H1 (cell line): Measurements from ENCODE around the gene SPINDOC. TPM values are rescaled to one million over a fixed set of nuclear protein-coding genes. Genes with fewer than 3 reads are reported as not detected.

Experiments used
- BACH1 ChIP-seq: IDR thresholded peaks from 2 replicates; pipeline ENCODE4 v1.6.1; 2012; ENCODE audit warnings: low read length, improper control_type of control experiment
- BCL11A ChIP-seq, 2 experiments: IDR thresholded peaks; one replicate each; pipeline ENCODE4 v1.6.1; 2011; ENCODE audit warnings: low read depth in 2 of 2, low read length in 2 of 2, mild to moderate bottlenecking in 2 of 2
- CBX5 ChIP-seq: fragments of 300-800, 300-1000 bp; sonication (generic); IDR thresholded peaks from 2 replicates; pipeline ENCODE4 v1.7.1; 2016; ENCODE audit warnings: antibody characterized with exemption, low read length, low read depth
- CBX8 ChIP-seq: fragments of 300-800, 300-1000 bp; sonication (generic); IDR thresholded peaks from 2 replicates; pipeline ENCODE4 v1.7.1; 2016; ENCODE audit warnings: low read depth, low read length, borderline replicate concordance
- CHD2 ChIP-seq: IDR thresholded peaks from 2 replicates; pipeline ENCODE4 v1.6.1; 2012; ENCODE audit warnings: low read length, improper control_type of control experiment
- GTF2F1 ChIP-seq: IDR thresholded peaks from 2 replicates; pipeline ENCODE4 v1.6.1; 2012; ENCODE audit warnings: low read depth, low read length, improper control_type of control experiment, borderline replicate concordance
- JUN ChIP-seq: IDR thresholded peaks from 2 replicates; pipeline ENCODE4 v1.6.1; 2011; ENCODE audit warnings: low read depth, mild to moderate bottlenecking, improper control_type of control experiment, low read length
- JUND ChIP-seq: IDR thresholded peaks from 2 replicates; pipeline ENCODE4 v1.6.1; 2011; ENCODE audit warnings: mild to moderate bottlenecking, improper control_type of control experiment, low read length
- KDM4A ChIP-seq: IDR thresholded peaks from one replicate; pipeline ENCODE4 v1.7.1; 2012; ENCODE audit warnings: low read depth, mild to moderate bottlenecking, moderate library complexity, low read length, inconsistent platforms; ENCODE audit not compliant: severe bottlenecking
- NANOG ChIP-seq: IDR thresholded peaks from 2 replicates; pipeline ENCODE4 v1.6.1; 2011; ENCODE audit warnings: low read length, low read depth, mild to moderate bottlenecking, inconsistent platforms; ENCODE audit not compliant: insufficient read depth, poor library complexity, severe bottlenecking
- RNF2 ChIP-seq: fragments of 200-900, 300-1000 bp; sonication (generic); IDR thresholded peaks from 2 replicates; pipeline ENCODE4 v1.7.1; 2016; ENCODE audit warnings: borderline replicate concordance, low read depth, mild to moderate bottlenecking, antibody characterized with exemption, low read length; ENCODE audit not compliant: poor library complexity, severe bottlenecking; ENCODE audit errors: missing control alignments
- SAP30 ChIP-seq: fragments of 300-600 bp; sonication (generic); IDR thresholded peaks from 2 replicates; pipeline ENCODE4 v1.7.1; 2012; ENCODE audit warnings: low read length, moderate library complexity, mild to moderate bottlenecking, inconsistent platforms; ENCODE audit not compliant: insufficient read depth, insufficient replicate concordance
- SIN3A ChIP-seq, 2 experiments: IDR thresholded peaks in 1 of 2; conservative IDR thresholded peaks in 1 of 2; 2 replicates each; pipeline ENCODE4 v1.6.1; 2011 to 2012; ENCODE audit warnings: low read length in 2 of 2, improper control_type of control experiment in 1 of 2, low read depth in 1 of 2, mild to moderate bottlenecking in 1 of 2
- SIRT6 ChIP-seq: IDR thresholded peaks from one replicate; pipeline ENCODE4 v1.7.1; 2012; ENCODE audit warnings: low read length, inconsistent platforms
- SP1 ChIP-seq: IDR thresholded peaks from 2 replicates; pipeline ENCODE4 v1.6.1; 2011; ENCODE audit warnings: low read depth, low read length
- SP2 ChIP-seq: IDR thresholded peaks from 2 replicates; pipeline ENCODE4 v1.6.1; 2012; ENCODE audit warnings: mild to moderate bottlenecking, low read length, inconsistent platforms
- TEAD4 ChIP-seq: IDR thresholded peaks from 2 replicates; pipeline ENCODE4 v1.6.1; 2012; ENCODE audit warnings: low read depth, low read length, inconsistent platforms, mixed read lengths
- ZNF274 ChIP-seq: IDR thresholded peaks from 2 replicates; pipeline ENCODE4 v1.7.0; 2012; ENCODE audit warnings: low read length, borderline replicate concordance; ENCODE audit errors: extremely low read depth
- polyA plus RNA-seq, 7 experiments: library from polyadenylated mRNA; depleted of rRNA in 3 of 7; stranded (reverse) in 5 of 7; unstranded in 2 of 7; fragments of >200 nt in 5 of 7; fragments of 200-250 nt in 2 of 7; gene quantifications; 1 replicate in 5 of 7; 2 replicates in 1 of 7; 4 replicates in 1 of 7; pipeline versions ENCODE4 v1.2.1 to v1.2.3, GENCODE V29; 2011 to 2013; ENCODE audit warnings: missing spikeins in 2 of 7, mixed read lengths in 2 of 7
- total RNA-seq: library from RNA; stranded (reverse); fragmentation: NEBNext Ultra II Directional; extraction: Animal tissue kit (Norgen Biotek cat#: 25700); gene quantifications from 2 replicates; pipeline ENCODE4 v1.2.1, GENCODE V29; 2021
- TF ChIP-seq, protein P1 (sequence below): IDR thresholded peaks from 2 replicates; pipeline ENCODE4 v1.6.1; 2012; ENCODE audit warnings: inconsistent platforms
- TF ChIP-seq, protein P2 (sequence below): IDR thresholded peaks from 2 replicates; pipeline ENCODE4 v1.6.1; 2012; ENCODE audit warnings: inconsistent platforms
- TF ChIP-seq, protein P3 (sequence below): IDR thresholded peaks from 2 replicates; pipeline ENCODE4 v1.6.1; 2011; ENCODE audit warnings: low read depth, mild to moderate bottlenecking, low read length; ENCODE audit not compliant: insufficient read depth

Gene SPINDOC
- total and polyA plus RNA-seq, 2 of the 8 experiments (the other 6 are each of a cell fraction or from before 2014, with no cell fraction given), result 78.7 to 99.7 TPM

DNA sequence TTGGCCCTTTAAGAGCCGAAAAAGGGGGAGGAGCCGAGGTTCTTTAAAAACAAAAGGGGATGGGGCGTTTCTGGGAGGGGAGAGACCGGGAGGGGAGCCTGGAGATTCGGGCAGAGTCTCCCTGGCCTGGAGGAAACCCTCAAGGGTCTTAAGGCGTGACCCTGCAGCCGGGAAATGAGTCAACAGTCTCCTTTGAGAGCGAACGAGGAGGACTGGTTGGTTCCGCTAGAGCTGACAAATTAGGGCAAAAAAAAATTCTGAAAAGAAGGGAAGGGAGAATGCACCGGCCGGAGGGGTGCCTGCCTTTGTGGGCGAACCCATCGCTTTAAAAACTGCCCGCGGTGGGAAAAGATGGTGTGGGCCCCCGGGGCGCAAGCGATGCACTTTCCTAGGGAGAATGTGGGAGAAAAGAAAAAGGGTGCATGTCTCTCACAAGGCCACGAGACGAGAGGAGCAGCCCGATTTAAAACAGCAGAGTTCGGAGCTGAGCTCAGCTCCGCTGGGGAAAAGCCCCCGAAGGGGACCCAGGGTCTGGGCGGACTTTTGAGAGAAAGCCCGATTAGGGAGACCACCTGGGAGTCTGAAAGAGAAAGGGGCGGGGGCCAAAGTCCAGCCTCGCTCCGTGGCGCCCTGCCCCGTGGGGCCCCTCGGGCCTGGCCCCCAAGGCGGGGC lies 45.6 kb upstream of the SPINDOC start (continued):
- TF ChIP-seq CBX8 (no peak), SIRT6 (no peak), BCL11A (IDR thresholded peaks at IDR 0.05; ENCODE audit: low read depth in 2 of 2, low read length in 2 of 2) (no peak), SP2 (no peak), SAP30 (peak; percentile 56), ZNF274 (no peak), CBX5 (no peak), NANOG (no peak), TEAD4 (no peak), KDM4A (peak; percentile 50), RNF2 (no peak), JUN (no peak), BACH1 (no peak), GTF2F1 (no peak), JUND (no peak), SP1 (peak; percentile 27; the same call in 1 of the 2 replicates), SIN3A (conservative IDR thresholded peaks at IDR 0.05 in 1 of 2, IDR thresholded peaks at IDR 0.05 in 1 of 2; ENCODE audit: low read depth in 1 of 2, low read length in 2 of 2) (peak in 1 of 2 experiments; percentile 20; a peak in 1 of 4 replicates), CHD2 (no peak)
- TF ChIP-seq, protein P1, sequence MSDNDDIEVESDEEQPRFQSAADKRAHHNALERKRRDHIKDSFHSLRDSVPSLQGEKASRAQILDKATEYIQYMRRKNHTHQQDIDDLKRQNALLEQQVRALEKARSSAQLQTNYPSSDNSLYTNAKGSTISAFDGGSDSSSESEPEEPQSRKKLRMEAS, result no peak
- TF ChIP-seq, protein P2, sequence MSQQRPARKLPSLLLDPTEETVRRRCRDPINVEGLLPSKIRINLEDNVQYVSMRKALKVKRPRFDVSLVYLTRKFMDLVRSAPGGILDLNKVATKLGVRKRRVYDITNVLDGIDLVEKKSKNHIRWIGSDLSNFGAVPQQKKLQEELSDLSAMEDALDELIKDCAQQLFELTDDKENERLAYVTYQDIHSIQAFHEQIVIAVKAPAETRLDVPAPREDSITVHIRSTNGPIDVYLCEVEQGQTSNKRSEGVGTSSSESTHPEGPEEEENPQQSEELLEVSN, result no peak
- TF ChIP-seq, protein P3, sequence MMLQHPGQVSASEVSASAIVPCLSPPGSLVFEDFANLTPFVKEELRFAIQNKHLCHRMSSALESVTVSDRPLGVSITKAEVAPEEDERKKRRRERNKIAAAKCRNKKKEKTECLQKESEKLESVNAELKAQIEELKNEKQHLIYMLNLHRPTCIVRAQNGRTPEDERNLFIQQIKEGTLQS, result no peak
